GM21447 (cell line): ENCODE data around the gene OLFML2A.
"Not testable (repeated sequence)": the region's sequence is repeated elsewhere in the genome, so short reads cannot be mapped to it uniquely, and the experiment has no call there.

Source experiments
- ATAC-seq: cut with Tn5 transposase; IDR thresholded peaks from one replicate; pipeline ENCODE4 v1.9.1; 2021; ENCODE audit not compliant: unreplicated experiment

Gene OLFML2A

GRCh38 chr9:124776954-124777648, at the start of gene OLFML2A:
TSS of gene OLFML2A (plus strand) at chr9:124777133. CDS start at chr9:124777271, 138 bp downstream.
- no peak for ATAC-seq

- no peak for ATAC-seq
Measured at GRCh38 chr9:124730772-124731171, 46.2 kb upstream of the OLFML2A start.

GRCh38 chr9:124733964-124734740, 42.8 kb upstream of the OLFML2A start:
- no peak for ATAC-seq

GRCh38 chr9:124734741-124735083, 42.2 kb upstream of the OLFML2A start:
- ATAC-seq: not testable (repeated sequence)

GRCh38 chr9:124735121-124735520, 41.8 kb upstream of the OLFML2A start:
- ATAC-seq: no peak

GRCh38 chr9:124738075-124738474, 38.9 kb upstream of the OLFML2A start:
- not testable (repeated sequence) for ATAC-seq

- no peak for ATAC-seq
Measured at GRCh38 chr9:124739360-124739759, 37.6 kb upstream of the OLFML2A start.

- no peak for ATAC-seq
Measured at GRCh38 chr9:124741149-124741548, 35.8 kb upstream of the OLFML2A start.

- ATAC-seq: no peak
Measured at GRCh38 chr9:124741662-124742061, 35.3 kb upstream of the OLFML2A start.

- ATAC-seq: no peak
Measured at GRCh38 chr9:124742940-124743339, 34.0 kb upstream of the OLFML2A start.

- ATAC-seq: no peak
Measured at GRCh38 chr9:124743686-124744348, 33.1 kb upstream of the OLFML2A start.

- no peak for ATAC-seq
Measured at GRCh38 chr9:124747065-124747464, 29.9 kb upstream of the OLFML2A start.

GRCh38 chr9:124749284-124749683, 27.6 kb upstream of the OLFML2A start:
- no peak for ATAC-seq

- no peak for ATAC-seq
Measured at GRCh38 chr9:124749781-124750180, 27.2 kb upstream of the OLFML2A start.

GRCh38 chr9:124752967-124753366, 24.0 kb upstream of the OLFML2A start:
- no peak for ATAC-seq

GRCh38 chr9:124754289-124754688, 22.6 kb upstream of the OLFML2A start:
- no peak for ATAC-seq

- ATAC-seq: no peak
Measured at GRCh38 chr9:124755061-124755460, 21.9 kb upstream of the OLFML2A start.

GRCh38 chr9:124756011-124756410, 20.9 kb upstream of the OLFML2A start:
- no peak for ATAC-seq

GRCh38 chr9:124757616-124758015, 19.3 kb upstream of the OLFML2A start:
- no peak for ATAC-seq

GRCh38 chr9:124758061-124758460, 18.9 kb upstream of the OLFML2A start:
- no peak for ATAC-seq

GRCh38 chr9:124758691-124759090, 18.2 kb upstream of the OLFML2A start:
- ATAC-seq: no peak

- ATAC-seq: no peak
Measured at GRCh38 chr9:124759327-124759726, 17.6 kb upstream of the OLFML2A start.
